Stimulated activated CD8-positive, alpha-beta memory T cell treated with anti-CD3 and anti-CD28 coated beads, Interleukin-2, amount 100 ng/mL, for 48 hours (primary cell): ENCODE measurements around the gene RAPH1.

Experiments
- DNase-seq, 2 donors: peaks; one replicate each; pipeline ENCODE4 v3.0.0-alpha.2; 2020; ENCODE audit warnings: low read depth in 2 of 2

RAPH1 gene

GRCh38 chr2:203535078-203535783, at the start of gene RAPH1:
Gene RAPH1, minus strand, starts transcription at chr2:203535301. Its CDS starts 39,948 bp downstream, at chr2:203495353.
- peak; percentile 30 to 50 for DNase-seq

GRCh38 chr2:203584784-203585183, 49.7 kb upstream of the RAPH1 start:
- DNase-seq: no peak

- peak in 1 of 2 donors; percentile 21 for DNase-seq
These were observed 48.6 kb upstream of the RAPH1 start for GRCh38 chr2:203583701-203584100.

GRCh38 chr2:203583084-203583695, 48.1 kb upstream of the RAPH1 start:
- DNase-seq: no peak

GRCh38 chr2:203582468-203582867, 47.4 kb upstream of the RAPH1 start:
- DNase-seq: no peak

- no peak for DNase-seq
These were observed 45.7 kb upstream of the RAPH1 start for GRCh38 chr2:203580844-203581243.

GRCh38 chr2:203579730-203580129, 44.6 kb upstream of the RAPH1 start:
- DNase-seq: no peak

- DNase-seq: peak; percentile 7 to 11
These were observed 43.9 kb upstream of the RAPH1 start for GRCh38 chr2:203578759-203579643.

GRCh38 chr2:203574824-203575223, 39.7 kb upstream of the RAPH1 start:
- DNase-seq: no peak

GRCh38 chr2:203572316-203572715, 37.2 kb upstream of the RAPH1 start:
- DNase-seq: no peak

- DNase-seq: no peak
These were observed 34.7 kb upstream of the RAPH1 start for GRCh38 chr2:203569677-203570316.

GRCh38 chr2:203567691-203568090, 32.6 kb upstream of the RAPH1 start:
- DNase-seq: no peak

GRCh38 chr2:203566161-203566560, 31.1 kb upstream of the RAPH1 start:
- DNase-seq: no peak

- DNase-seq: no peak
These were observed 30.0 kb upstream of the RAPH1 start for GRCh38 chr2:203565076-203565475.

- no peak for DNase-seq
These were observed 27.2 kb upstream of the RAPH1 start for GRCh38 chr2:203562268-203562667.

GRCh38 chr2:203559641-203560040, 24.5 kb upstream of the RAPH1 start:
- no peak for DNase-seq

GRCh38 chr2:203553784-203554183, 18.7 kb upstream of the RAPH1 start:
- no peak for DNase-seq

- no peak for DNase-seq
These were observed 16.7 kb upstream of the RAPH1 start for GRCh38 chr2:203551778-203552177.

- DNase-seq: no peak
These were observed 15.2 kb upstream of the RAPH1 start for GRCh38 chr2:203550266-203550665.

- DNase-seq: no peak
These were observed 14.3 kb upstream of the RAPH1 start for GRCh38 chr2:203549406-203549805.

- DNase-seq: no peak
These were observed 13.8 kb upstream of the RAPH1 start for GRCh38 chr2:203548887-203549286.

- no peak for DNase-seq
These were observed 12.3 kb upstream of the RAPH1 start for GRCh38 chr2:203547356-203547755.
